Mesodermal cell (in vitro differentiated cells): ENCODE measurements around the gene DUSP19. TPM values are rescaled to one million over a fixed set of nuclear protein-coding genes. Genes with fewer than 3 reads are reported as not detected.

ENCODE experiments used
- H3K27ac ChIP-seq: 2 replicates; pipeline ENCODE4 v1.7.0; 2013; ENCODE audit warnings: mild to moderate bottlenecking, low read depth, low read length, moderate library complexity; ENCODE audit not compliant: severe bottlenecking
- H3K36me3 ChIP-seq: 2 replicates; pipeline ENCODE4 v1.7.1; 2013; ENCODE audit warnings: mild to moderate bottlenecking, low read length, moderate library complexity; ENCODE audit not compliant: control insufficient read depth, insufficient read depth
- H3K4me1 ChIP-seq: one replicate; pipeline ENCODE4 v1.7.1; 2013; ENCODE audit warnings: mild to moderate bottlenecking, low read length; ENCODE audit not compliant: insufficient read depth, control insufficient read depth, poor library complexity, severe bottlenecking
- H3K4me3 ChIP-seq: 2 replicates; pipeline ENCODE4 v1.7.0; 2013; ENCODE audit warnings: low read length, control low read depth, mild to moderate bottlenecking; ENCODE audit not compliant: insufficient read depth, poor library complexity, severe bottlenecking; ENCODE audit errors: extremely low read depth
- H3K9me3 ChIP-seq: 2 replicates; pipeline ENCODE4 v1.7.1; 2013; ENCODE audit warnings: mild to moderate bottlenecking, low read length, moderate library complexity; ENCODE audit not compliant: control insufficient read depth
- WGBS, 2 experiments: methylation state at CpG; one replicate each; pipeline ENCODE4 v1.1.5; 2013; ENCODE audit warnings: missing lambda C conversion rate in 2 of 2; ENCODE audit not compliant: insufficient coverage in 2 of 2; 5-methylcytosine and 5-hydroxymethylcytosine counted together
- polyA plus RNA-seq, 2 experiments: library from polyadenylated mRNA; stranded (reverse); fragments of 50-300 nt; gene quantifications; one replicate each; pipeline ENCODE4 v1.2.3, GENCODE V29; 2013

DUSP19 gene, protein sequence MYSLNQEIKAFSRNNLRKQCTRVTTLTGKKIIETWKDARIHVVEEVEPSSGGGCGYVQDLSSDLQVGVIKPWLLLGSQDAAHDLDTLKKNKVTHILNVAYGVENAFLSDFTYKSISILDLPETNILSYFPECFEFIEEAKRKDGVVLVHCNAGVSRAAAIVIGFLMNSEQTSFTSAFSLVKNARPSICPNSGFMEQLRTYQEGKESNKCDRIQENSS
- polyA plus RNA-seq (2013, experiment 1 of 2): 1.6 TPM
- 1.3 TPM for polyA plus RNA-seq (2013, experiment 2 of 2)

DNA sequence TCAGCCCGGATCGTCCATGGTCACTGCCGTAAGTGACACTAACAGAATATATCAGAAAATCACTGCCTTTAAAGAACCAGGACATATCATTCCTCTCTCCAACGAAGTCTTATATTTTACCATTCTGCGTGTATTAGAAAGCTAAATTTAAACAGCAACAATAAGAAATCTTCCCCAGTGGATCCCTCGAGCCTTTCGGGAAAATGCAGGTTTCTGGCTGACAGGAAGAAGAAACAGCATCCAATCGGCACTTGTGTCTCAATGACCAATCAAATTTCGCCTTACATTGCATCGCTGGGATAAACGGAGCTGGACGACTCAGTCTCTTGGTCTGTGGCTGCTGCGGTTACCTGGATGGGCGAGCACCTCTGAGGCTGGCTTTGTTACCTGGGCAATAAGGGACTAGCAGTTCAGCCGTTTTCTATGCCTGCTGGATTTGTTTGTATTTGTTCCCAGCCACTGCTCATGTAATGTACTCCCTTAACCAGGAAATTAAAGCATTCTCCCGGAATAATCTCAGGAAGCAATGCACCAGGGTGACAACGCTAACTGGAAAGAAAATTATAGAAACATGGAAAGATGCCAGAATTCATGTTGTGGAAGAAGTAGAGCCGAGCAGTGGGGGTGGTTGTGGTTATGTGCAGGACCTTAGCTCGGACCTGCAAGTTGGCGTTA, at the start of gene DUSP19:
DUSP19 (plus strand) TSS at position 284 of the 675 bp plus-strand sequence; CDS start at position 471, 187 bp downstream.
- no peaks in the 10 kb centered on the region for H3K9me3 ChIP-seq
- peak within 1 kb of the TSS; percentile 47 for H3K4me3 ChIP-seq
- H3K27ac ChIP-seq: no peak within 1 kb of the TSS
- WGBS, 2 experiments: 38 to 43% methylated on average over 17 of the region's 20 CpGs
- no peaks in the 10 kb centered on the region for H3K4me1 ChIP-seq
- no peaks in the 10 kb centered on the region for H3K36me3 ChIP-seq

DNA sequence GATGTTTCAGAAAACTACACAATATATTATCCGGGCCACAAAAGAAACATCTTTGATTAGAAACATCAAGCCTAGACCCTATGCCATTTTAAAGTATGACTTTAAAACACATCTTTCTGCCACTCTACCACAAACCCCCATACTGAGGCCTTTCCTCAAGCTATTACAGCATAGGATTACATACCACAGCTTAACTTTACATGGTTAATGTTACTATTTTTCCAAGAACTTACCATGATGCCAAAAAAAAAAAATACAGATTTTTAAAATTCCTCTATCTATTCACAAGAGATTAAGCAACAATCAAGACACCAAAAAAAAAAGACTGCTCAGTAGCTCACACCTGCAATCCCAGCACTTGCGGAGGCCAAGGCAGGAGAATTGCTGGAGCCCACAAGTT, 49.3 kb upstream of the DUSP19 start:
- Histone ChIP-seq H3K36me3 (no peaks in the 10 kb centered on the region), H3K4me1 (peaks cover 18% of the 10 kb centered on the region), H3K4me3 (no peak overlapping the region), H3K9me3 (no peaks in the 10 kb centered on the region), H3K27ac (no peak overlapping the region)
- WGBS, 2 experiments: 89 to 96% methylated on average over 1 to 2 of the region's 2 CpGs

DNA sequence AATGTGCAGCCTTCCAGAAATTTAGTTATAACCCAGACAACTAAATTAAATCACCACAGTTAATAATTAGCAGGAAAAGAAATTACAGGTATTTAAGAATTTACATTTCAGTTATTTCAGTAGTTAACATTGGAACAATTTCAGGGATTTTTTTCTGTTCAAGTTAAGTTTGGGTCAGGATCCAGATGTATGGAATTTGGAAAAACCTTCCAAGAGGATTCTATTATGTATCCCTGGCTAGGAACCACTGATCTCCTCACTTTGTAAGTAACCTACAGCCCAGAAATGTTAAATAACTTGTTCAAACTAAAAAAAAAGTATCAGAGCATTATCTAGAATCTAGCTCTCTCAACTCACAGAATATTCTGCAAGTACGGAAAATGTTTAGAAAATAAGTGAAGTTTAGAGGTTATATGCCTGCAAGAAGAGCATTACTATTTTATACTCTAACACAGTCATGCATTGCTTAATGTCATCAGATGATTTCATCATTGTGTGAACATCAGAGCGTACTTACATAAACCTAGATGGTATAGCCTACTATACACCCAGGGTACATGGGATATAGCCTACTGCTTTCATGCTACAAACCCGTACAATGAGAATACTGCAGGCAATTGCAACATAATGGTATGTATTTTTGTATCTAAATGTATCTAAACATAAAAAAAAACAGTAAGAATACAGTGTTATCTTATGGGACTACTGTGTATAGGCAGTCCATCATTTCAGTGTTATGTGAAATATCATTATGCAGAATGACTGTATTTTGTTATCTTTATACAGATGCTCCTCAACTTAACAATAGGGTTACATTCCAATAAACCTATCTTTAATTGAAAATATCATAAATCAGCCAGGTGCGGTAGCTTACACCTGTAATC, 46.4 kb upstream of the DUSP19 start:
- WGBS, 2 experiments: 100% methylated on average over 2 of the region's 4 CpGs; no CpG with 5 or more reads in 1 of the 2 experiments
- H3K9me3 ChIP-seq: no peaks in the 10 kb centered on the region
- no peak overlapping the region for H3K27ac ChIP-seq
- peaks cover 19% of the 10 kb centered on the region for H3K4me1 ChIP-seq
- no peak overlapping the region for H3K4me3 ChIP-seq
- no peaks in the 10 kb centered on the region for H3K36me3 ChIP-seq

DNA sequence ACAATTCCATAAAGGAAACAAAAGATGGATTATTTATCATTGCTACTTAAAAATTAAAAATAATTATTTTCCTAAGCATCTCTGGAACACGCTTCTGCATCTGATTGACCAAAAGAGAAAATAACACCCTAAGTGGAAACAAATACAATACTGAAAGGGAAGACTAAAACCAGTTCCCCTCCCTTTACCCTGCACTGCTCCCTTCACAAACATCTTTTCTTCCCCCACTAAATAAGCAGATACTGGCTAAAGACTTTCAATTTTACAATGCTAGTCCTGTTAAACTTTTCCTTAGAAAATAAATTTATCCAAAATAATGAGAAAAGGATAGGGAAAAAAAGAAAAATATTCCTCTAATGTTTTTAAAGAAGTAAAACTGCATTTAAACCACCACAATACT, 44.6 kb upstream of the DUSP19 start:
- peaks cover 19% of the 10 kb centered on the region for H3K4me1 ChIP-seq
- no peak overlapping the region for H3K4me3 ChIP-seq
- no peak overlapping the region for H3K27ac ChIP-seq
- 100% methylated on average over 1 of the region's 1 CpG; no CpG with 5 or more reads in 1 of the 2 experiments for WGBS, 2 experiments
- no peaks in the 10 kb centered on the region for H3K36me3 ChIP-seq
- no peaks in the 10 kb centered on the region for H3K9me3 ChIP-seq

DNA sequence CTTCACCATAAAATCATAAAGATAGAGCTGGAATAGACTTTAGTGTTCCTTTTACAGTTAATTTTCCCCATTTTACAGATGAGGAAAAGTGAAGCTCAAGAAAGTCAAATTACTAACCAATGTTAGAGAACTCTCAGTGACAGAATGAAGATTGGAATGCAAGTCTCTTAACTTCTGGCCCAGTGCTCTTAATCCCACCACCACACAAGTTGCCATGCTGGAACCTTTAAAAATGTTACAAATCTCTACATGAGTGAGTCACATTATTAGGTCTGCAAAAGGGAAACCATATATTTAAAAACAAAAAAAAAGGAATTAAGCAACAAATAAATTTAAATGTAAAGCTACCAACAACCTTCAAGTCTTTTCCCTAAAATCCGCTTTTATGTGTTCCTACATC, 43.7 kb upstream of the DUSP19 start:
- WGBS, 2 experiments: no CpG with 5 or more reads among the region's 1 CpG
- Histone ChIP-seq H3K9me3 (no peaks in the 10 kb centered on the region), H3K27ac (no peak overlapping the region), H3K4me3 (no peak overlapping the region), H3K4me1 (peaks cover 19% of the 10 kb centered on the region), H3K36me3 (no peaks in the 10 kb centered on the region)

DNA sequence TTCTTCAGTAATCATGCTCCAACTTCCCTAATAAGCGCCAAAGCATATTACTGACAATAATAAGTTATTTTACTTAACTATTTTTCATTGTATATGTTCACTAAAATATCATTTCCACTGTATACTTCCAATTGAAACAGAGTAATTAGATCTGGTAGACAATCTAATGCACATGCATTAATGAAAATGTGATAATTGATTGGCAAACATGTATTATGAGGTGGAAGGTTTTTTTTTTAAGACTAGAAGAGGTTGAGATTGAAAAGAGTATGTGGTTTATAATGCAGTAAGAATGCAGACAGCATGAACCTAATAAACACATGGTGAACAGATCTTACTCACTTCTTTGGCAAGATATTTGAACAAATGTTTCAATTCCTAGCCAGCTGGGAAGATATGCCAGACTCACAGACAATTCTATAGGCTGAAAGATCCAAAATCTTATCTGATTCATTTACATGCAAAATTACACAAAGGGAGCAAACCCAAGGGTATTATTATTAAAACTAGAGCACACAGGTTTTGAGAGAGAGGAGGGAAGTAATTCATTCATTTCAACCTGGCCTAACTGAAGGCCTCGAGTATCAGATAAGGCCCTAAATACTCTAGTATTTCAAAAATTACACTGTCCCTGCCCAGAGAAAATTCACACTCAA, 43.1 kb upstream of the DUSP19 start:
- peaks cover 19% of the 10 kb centered on the region for H3K4me1 ChIP-seq
- H3K9me3 ChIP-seq: no peaks in the 10 kb centered on the region
- no peaks in the 10 kb centered on the region for H3K36me3 ChIP-seq
- peak overlapping the region; percentile 10 for H3K27ac ChIP-seq
- H3K4me3 ChIP-seq: peak overlapping the region; percentile 70
- no CpG with 5 or more reads among the region's 2 CpGs for WGBS, 2 experiments

DNA sequence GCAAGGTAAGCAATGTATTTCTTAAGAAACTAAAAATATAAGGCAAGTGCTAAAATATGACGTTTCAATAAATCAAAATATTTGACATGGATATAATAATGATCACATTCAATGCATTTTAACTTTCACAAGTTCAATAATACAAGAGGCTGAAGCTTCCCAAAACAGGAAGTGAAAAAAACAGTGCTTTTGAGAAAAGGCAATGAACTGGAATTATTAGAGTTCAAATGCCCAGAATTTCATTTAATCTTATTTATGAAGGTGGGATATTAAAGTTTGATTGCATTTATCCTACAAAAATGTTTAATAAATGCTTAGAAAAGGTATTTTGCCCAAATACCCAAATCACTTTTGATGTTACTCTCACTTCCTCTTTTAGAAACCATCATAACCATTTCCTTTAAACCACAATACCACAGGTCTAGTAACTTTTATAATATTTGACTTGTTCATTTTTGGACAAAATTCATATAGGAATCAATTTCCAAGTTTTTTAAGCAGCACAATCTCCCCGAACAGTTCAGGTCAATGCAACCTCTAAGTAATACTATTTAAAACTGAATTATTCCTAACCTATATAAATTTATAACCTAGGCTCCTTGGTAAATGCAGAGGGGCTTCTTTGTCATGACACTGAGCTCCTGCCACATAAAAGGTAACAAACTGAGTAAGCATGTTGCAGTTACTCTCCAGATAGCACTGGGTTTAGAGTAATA, 42.4 kb upstream of the DUSP19 start:
- H3K9me3 ChIP-seq: no peaks in the 10 kb centered on the region
- no peak overlapping the region for H3K27ac ChIP-seq
- peak overlapping the region; percentile 70 for H3K4me3 ChIP-seq
- no peaks in the 10 kb centered on the region for H3K36me3 ChIP-seq
- peaks cover 19% of the 10 kb centered on the region for H3K4me1 ChIP-seq
- no CpG with 5 or more reads among the region's 2 CpGs for WGBS, 2 experiments

DNA sequence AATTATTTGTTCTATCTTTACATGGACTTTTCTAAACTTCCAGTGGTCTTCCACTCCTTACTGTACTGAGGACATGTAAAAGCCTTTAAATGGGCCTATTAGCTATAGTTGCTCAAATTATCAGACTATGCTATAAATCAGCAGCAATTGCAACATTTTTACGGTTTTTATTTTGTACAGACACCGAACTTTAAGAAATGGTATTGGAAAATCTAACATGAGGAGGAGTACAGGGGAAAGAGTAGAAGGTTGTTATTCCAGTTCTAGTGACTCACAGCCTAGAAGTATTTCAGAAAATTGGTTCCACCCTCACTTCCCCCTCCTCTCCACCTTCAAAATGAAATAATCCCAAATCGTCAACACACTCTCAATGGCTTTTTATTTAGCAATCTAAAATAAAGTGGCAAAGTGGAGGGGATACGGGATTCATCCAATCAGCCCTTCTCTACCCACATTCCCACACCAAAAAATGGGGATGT, 41.4 kb upstream of the DUSP19 start:
- H3K9me3 ChIP-seq: no peaks in the 10 kb centered on the region
- no peaks in the 10 kb centered on the region for H3K36me3 ChIP-seq
- peaks cover 12% of the 10 kb centered on the region for H3K4me1 ChIP-seq
- WGBS, 2 experiments: 0% methylated on average over 1 of the region's 4 CpGs; no CpG with 5 or more reads in 1 of the 2 experiments
- H3K27ac ChIP-seq: peak overlapping the region; percentile 95
- peak overlapping the region; percentile 70 for H3K4me3 ChIP-seq

DNA sequence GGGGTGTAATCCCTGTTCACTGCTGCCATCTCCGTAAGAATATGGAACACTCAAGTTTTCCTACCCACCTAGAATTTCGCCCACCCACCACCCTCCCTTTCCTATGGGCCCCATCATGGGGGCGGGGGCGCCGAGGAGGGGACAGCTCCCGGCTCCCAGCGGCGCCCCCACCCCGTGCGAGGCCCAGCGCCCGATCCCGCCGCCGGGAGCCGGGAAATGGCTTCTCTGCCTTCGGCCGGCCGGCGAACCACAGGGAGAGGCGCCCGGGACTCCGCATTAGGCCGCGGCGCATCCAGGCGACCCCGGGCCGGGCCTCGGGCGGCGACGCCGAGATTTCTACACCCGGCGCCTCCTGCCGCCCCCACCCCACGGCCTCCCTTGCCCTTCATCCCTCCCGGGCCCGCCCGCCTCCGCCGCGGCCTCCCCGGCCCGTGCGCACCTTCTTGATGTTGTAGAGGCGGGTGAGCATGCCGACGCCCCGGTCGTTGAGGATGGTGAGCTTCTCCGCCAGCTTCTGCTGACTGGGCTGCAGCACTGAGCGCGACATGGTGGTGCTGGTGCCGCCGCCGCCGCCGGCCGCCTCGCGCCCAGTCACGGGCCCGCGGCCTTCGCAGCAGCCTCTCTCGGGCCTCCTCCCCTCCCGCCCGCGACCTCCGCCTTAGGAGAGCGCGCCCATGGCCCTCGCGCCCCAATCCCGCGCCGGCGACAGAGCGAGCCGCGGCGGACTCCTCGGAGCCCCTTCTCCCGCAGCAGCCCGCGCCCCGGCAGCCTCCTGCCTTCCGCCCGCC, 40.8 kb upstream of the DUSP19 start:
- Histone ChIP-seq H3K4me1 (peaks cover 6% of the 10 kb centered on the region), H3K27ac (peak overlapping the region; percentile 95), H3K9me3 (no peaks in the 10 kb centered on the region), H3K4me3 (peak overlapping the region; percentile 70), H3K36me3 (no peaks in the 10 kb centered on the region)
- WGBS, 2 experiments: 0% methylated on average over 40 to 77 of the region's 91 CpGs
